Gastroesophageal sphincter (tissue), 4 donors: ENCODE measurements around the gene TTC3. TPM values are rescaled to one million over a fixed set of nuclear protein-coding genes. Genes with fewer than 3 reads are reported as not detected.

Experiments used
- ATAC-seq: fragments of 150-250 bp; one replicate; pipeline ENCODE4 v1.9.1; 2016; ENCODE audit warnings: mild to moderate bottlenecking, moderate library complexity
- H3K27ac ChIP-seq, 4 donors: fragments of 200-600 bp; sonication (generic) in 3 of 4; 1 replicate in 3 of 4; 2 replicates in 1 of 4; pipeline ENCODE4 v1.5.1; 2016 to 2019
- H3K27me3 ChIP-seq: fragments of 200-600 bp; sonication (generic); one replicate; pipeline ENCODE4 v1.5.1; 2019
- H3K36me3 ChIP-seq, 2 donors: fragments of 200-600 bp; sonication (generic); one replicate each; pipeline ENCODE4 v1.5.1; 2019; ENCODE audit warnings: control low read depth in 1 of 2
- H3K4me1 ChIP-seq, 3 donors: fragments of 200-600 bp; sonication (generic); 1 replicate in 2 of 3; 2 replicates in 1 of 3; pipeline ENCODE4 v1.5.1; 2016 to 2019; ENCODE audit warnings: control low read depth in 2 of 3
- H3K4me3 ChIP-seq, 2 donors: fragments of 200-600 bp; sonication (generic); one replicate each; pipeline ENCODE4 v1.5.1; 2019; ENCODE audit warnings: mild to moderate bottlenecking in 1 of 2, moderate library complexity in 1 of 2
- H3K9me3 ChIP-seq, 3 donors: fragments of 200-600 bp; sonication (generic); one replicate each; pipeline ENCODE4 v1.5.1; 2017 to 2019; ENCODE audit warnings: control low read depth in 2 of 3
- EP300 ChIP-seq: sonication (generic); formaldehyde crosslinking; IDR thresholded peaks from one replicate; pipeline ENCODE4 v1.6.1; 2017; ENCODE audit warnings: antibody characterized with exemption, mild to moderate bottlenecking
- POLR2A ChIP-seq, 2 donors: fragments of 450-650 bp; IDR thresholded peaks; one replicate each; pipeline ENCODE4 v1.6.1; 2017; ENCODE audit warnings: antibody characterized with exemption in 2 of 2, mild to moderate bottlenecking in 2 of 2, moderate library complexity in 1 of 2
- POLR2AphosphoS5 ChIP-seq: sonication (generic); formaldehyde crosslinking; IDR thresholded peaks from one replicate; pipeline ENCODE4 v1.6.1; 2017; ENCODE audit warnings: antibody characterized with exemption
- WGBS, 2 donors: methylation state at CpG; one replicate each; pipeline ENCODE4 v1.1.5; 2018; ENCODE audit warnings: low coverage in 1 of 2; 5-methylcytosine and 5-hydroxymethylcytosine counted together
- total RNA-seq, 4 donors: library from RNA; depleted of rRNA; stranded (reverse); fragments of >200 nt; gene quantifications; one replicate each; pipeline ENCODE4 v1.1.0, GENCODE V29; 2016
- TF ChIP-seq, protein P1 (sequence below), 4 experiments: fragments of 200-600 bp in 2 of 4; fragments of 450-650 bp in 2 of 4; sonication (generic) in 1 of 4; IDR thresholded peaks; one replicate each; pipeline ENCODE4 v1.5.1; 2017 to 2019; ENCODE audit warnings: antibody characterized with exemption in 4 of 4, mild to moderate bottlenecking in 2 of 4, moderate library complexity in 2 of 4

Gene TTC3
- total RNA-seq, 4 donors from 2014 or later = 85.1 to 157 (median 127) TPM

DNA sequence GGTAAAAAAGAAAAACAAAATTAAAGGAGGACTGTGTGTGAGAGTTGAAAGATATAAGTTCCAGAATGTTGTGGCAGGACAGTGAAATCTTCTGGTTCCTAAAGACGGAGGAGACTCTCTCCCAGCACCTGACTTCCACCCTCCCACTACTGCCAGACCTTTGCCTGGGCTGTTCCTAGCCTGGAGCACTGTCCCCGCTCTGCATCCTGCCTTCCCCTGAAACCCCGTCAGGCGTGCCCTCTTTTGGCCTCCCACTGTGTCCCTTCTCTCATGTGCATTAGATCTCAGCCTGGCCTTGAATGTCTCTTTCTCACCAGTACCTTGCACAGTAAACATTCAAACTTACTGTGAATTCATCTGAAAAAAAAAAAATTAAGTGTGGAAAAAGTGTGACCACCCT lies 120.0 kb downstream of the TTC3 start:
- peaks cover 0 to 100% of the 10 kb centered on the region in 2 donors for H3K36me3 ChIP-seq
- WGBS, 2 donors = 65 to 94% methylated on average over 3 to 4 of the region's 4 CpGs
- TF ChIP-seq EP300 = no peak
- no peak for TF ChIP-seq POLR2AphosphoS5
- TF ChIP-seq POLR2A (IDR thresholded peaks at IDR 0.05) = no peak
- TF ChIP-seq, protein P1, sequence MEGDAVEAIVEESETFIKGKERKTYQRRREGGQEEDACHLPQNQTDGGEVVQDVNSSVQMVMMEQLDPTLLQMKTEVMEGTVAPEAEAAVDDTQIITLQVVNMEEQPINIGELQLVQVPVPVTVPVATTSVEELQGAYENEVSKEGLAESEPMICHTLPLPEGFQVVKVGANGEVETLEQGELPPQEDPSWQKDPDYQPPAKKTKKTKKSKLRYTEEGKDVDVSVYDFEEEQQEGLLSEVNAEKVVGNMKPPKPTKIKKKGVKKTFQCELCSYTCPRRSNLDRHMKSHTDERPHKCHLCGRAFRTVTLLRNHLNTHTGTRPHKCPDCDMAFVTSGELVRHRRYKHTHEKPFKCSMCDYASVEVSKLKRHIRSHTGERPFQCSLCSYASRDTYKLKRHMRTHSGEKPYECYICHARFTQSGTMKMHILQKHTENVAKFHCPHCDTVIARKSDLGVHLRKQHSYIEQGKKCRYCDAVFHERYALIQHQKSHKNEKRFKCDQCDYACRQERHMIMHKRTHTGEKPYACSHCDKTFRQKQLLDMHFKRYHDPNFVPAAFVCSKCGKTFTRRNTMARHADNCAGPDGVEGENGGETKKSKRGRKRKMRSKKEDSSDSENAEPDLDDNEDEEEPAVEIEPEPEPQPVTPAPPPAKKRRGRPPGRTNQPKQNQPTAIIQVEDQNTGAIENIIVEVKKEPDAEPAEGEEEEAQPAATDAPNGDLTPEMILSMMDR (IDR thresholded peaks at IDR 0.05) = no peak

DNA sequence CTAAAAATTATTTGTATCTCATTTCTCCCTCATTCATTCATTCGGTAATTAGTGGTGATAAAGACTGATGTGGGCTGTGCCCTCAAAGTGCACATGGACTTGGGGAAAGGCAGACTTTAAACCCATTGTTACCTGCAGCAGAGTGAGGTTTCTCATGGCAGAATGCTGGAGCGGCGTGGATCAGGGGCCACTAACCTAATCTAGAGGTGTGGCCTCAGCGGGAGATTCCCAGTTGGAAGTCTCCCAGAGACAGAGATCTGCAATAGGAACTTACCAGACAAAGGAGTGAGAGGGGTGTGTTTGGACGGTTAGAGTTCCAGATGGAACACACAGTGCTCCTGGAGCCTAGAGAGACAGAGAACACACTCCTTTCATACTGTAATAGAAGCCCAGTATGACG lies 120.6 kb downstream of the TTC3 start:
- no peak for ATAC-seq
- H3K9me3 ChIP-seq = no peaks in the 10 kb centered on the region
- H3K4me1 ChIP-seq = no peaks in the 10 kb centered on the region
- H3K36me3 ChIP-seq = peaks cover 0 to 100% of the 10 kb centered on the region in 2 donors
- 60 to 95% methylated on average over 1 to 3 of the region's 6 CpGs for WGBS, 2 donors
- no peak overlapping the region for H3K27ac ChIP-seq
- TF ChIP-seq, protein P1 (IDR thresholded peaks at IDR 0.05) = no peak
- H3K4me3 ChIP-seq = no peak overlapping the region
- no peaks in the 10 kb centered on the region for H3K27me3 ChIP-seq

More for the DNA sequence above, 120.0 kb downstream of the TTC3 start:
- Histone ChIP-seq H3K4me1 (no peaks in the 10 kb centered on the region), H3K27ac (no peak overlapping the region), H3K9me3 (no peaks in the 10 kb centered on the region), H3K4me3 (no peak overlapping the region), H3K27me3 (no peaks in the 10 kb centered on the region)
- no peak for ATAC-seq

DNA sequence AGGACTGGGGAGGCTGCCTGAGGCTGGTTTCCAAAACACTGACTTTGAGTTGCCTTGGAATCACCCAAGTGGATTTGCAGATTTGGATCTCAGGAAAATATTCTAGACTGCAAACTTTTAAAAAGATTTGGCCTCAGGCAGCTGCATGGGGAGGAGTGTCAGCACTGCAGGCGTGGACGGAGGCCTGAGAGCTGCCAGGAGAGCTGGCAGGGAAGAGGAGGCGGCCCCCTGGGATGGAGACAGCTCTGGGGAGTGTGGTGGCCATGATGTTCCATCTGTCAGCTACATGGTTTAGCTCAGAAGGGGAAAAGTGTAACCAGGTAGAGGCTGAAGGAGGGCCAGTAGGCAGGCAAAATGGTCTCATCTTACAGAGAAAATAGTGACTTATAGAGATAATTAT lies 122.0 kb downstream of the TTC3 start:
- no peak overlapping the region for H3K27ac ChIP-seq
- H3K4me1 ChIP-seq = no peaks in the 10 kb centered on the region
- H3K9me3 ChIP-seq = no peaks in the 10 kb centered on the region
- peaks cover 0 to 100% of the 10 kb centered on the region in 2 donors for H3K36me3 ChIP-seq
- TF ChIP-seq POLR2A (IDR thresholded peaks at IDR 0.05) = no peak
- no peak for TF ChIP-seq POLR2AphosphoS5
- TF ChIP-seq, protein P1 (IDR thresholded peaks at IDR 0.05) = no peak
- TF ChIP-seq EP300 = no peak
- no peak overlapping the region for H3K4me3 ChIP-seq
- 63 to 68% methylated on average over 3 of the region's 3 CpGs for WGBS, 2 donors
- H3K27me3 ChIP-seq = no peaks in the 10 kb centered on the region
- ATAC-seq = no peak

DNA sequence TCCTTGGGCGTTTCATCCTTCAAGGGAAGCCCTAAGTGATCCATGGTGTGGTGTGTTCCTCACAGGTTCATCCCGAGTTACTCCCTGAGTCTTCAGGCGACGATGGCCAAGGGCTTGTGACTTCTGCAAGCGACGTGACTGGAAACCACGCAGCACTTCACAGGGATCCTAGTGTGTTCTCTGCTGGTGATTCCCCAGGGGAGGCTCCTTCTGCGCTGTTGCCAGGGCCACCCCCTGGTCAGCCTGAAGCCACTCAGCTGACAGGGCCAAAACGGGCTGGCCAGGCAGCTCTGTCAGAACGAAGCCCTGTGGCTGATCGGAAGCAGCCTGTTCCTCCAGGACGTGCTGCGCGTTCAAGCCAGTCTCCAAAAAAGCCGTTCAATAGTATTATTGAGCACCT lies 122.6 kb downstream of the TTC3 start:
- no peaks in the 10 kb centered on the region for H3K9me3 ChIP-seq
- 79 to 90% methylated on average over 2 to 10 of the region's 15 CpGs for WGBS, 2 donors
- H3K36me3 ChIP-seq = peaks cover 0 to 100% of the 10 kb centered on the region in 2 donors
- ATAC-seq = no peak
- no peak overlapping the region for H3K27ac ChIP-seq
- TF ChIP-seq POLR2A (IDR thresholded peaks at IDR 0.05) (no peak), EP300 (no peak), POLR2AphosphoS5 (no peak)
- TF ChIP-seq, protein P1 (IDR thresholded peaks at IDR 0.05) = no peak
- H3K4me1 ChIP-seq = no peaks in the 10 kb centered on the region
- H3K27me3 ChIP-seq = no peaks in the 10 kb centered on the region
- H3K4me3 ChIP-seq = no peak overlapping the region

DNA sequence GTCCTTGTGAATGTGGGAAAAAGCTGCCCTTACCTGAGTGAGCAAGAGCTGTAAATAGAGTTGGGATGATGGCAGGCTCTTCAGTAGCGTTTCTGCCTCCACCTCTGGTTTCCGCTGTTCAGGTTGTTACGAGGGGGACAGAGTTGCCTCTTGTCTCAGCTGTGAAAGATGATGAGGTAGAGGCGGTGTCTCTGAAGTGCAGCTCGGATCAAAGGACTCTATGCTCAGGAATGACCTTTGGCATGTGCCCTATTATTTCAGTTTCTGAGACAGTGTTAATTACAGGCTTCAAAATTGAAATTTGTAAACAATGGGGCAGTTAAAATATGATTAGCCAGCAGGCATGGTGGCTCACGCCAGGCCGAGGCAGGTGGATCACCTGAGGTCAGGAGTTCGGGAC lies 123.8 kb downstream of the TTC3 start:
- no peak for ATAC-seq
- Histone ChIP-seq H3K36me3 (peaks cover 0 to 100% of the 10 kb centered on the region in 2 donors), H3K27ac (no peak overlapping the region), H3K9me3 (no peaks in the 10 kb centered on the region), H3K4me1 (no peaks in the 10 kb centered on the region), H3K27me3 (no peaks in the 10 kb centered on the region), H3K4me3 (no peak overlapping the region)
- TF ChIP-seq POLR2A (IDR thresholded peaks at IDR 0.05) = no peak
- no peak for TF ChIP-seq POLR2AphosphoS5
- TF ChIP-seq EP300 = no peak
- TF ChIP-seq, protein P1 (IDR thresholded peaks at IDR 0.05) = no peak
- WGBS, 2 donors = 79 to 92% methylated on average over 3 to 5 of the region's 8 CpGs
